ENCODE results near the gene GRIK3.

DNA sequence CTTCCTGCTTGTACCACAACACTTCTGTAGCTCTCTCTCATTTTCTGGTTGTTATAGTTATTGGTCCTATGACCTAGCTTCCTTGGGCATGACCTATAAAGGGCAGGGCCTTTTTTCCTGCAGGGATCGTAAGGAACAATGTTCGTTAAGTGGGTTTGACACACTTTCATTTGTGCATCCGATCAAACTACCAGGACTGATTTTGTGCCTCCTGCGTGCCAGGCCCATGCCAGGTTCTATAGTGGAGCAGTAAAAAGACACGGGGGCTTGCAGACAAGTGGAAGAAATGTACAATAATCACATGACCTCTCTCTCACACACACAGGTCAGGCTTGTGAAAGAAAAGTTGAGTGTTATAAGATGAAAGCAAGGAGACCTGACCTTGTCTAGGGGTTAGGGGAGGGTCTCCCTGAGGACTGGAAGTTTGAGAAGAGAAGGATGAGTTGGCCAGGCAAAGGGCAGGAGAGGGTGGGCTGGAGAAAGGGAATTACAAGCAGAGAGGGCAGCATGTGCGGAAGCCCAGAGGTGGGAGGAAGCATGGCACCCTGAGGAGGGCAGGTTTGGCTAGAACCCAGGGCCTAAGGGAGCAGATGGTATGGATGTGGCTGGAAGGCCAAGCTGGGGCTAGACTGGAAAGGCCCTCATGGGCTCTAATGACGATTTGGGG, 145.4 kb downstream of the GRIK3 start:
- TF ChIP-seq POLR2A (IDR thresholded peaks at IDR 0.05), result no peak
- TF ChIP-seq, protein P1, sequence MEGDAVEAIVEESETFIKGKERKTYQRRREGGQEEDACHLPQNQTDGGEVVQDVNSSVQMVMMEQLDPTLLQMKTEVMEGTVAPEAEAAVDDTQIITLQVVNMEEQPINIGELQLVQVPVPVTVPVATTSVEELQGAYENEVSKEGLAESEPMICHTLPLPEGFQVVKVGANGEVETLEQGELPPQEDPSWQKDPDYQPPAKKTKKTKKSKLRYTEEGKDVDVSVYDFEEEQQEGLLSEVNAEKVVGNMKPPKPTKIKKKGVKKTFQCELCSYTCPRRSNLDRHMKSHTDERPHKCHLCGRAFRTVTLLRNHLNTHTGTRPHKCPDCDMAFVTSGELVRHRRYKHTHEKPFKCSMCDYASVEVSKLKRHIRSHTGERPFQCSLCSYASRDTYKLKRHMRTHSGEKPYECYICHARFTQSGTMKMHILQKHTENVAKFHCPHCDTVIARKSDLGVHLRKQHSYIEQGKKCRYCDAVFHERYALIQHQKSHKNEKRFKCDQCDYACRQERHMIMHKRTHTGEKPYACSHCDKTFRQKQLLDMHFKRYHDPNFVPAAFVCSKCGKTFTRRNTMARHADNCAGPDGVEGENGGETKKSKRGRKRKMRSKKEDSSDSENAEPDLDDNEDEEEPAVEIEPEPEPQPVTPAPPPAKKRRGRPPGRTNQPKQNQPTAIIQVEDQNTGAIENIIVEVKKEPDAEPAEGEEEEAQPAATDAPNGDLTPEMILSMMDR (IDR thresholded peaks at IDR 0.05), result no peak

All from right lobe of liver (tissue), 4 donors.